Fibroblast of pulmonary artery (primary cell): Measurements from ENCODE around the gene SLC44A5.
A peak's percentile ranks its signal among the peaks of the same experiment; 100 is the strongest.

Source experiments
- DNase-seq: peaks from one replicate; pipeline ENCODE4 v3.0.0-alpha.2; 2010; ENCODE audit warnings: low read depth
- H3K4me3 ChIP-seq: replicated peaks from 2 replicates; pipeline ENCODE4 v1.5.1; 2011; ENCODE audit warnings: low read depth, mild to moderate bottlenecking, control low read depth, low read length, moderate library complexity
- TF ChIP-seq, protein P1 (sequence below): IDR thresholded peaks from 2 replicates; pipeline ENCODE4 v1.5.1; 2011; ENCODE audit warnings: mild to moderate bottlenecking, control low read depth, low read length, inconsistent platforms; ENCODE audit errors: missing control alignments

SLC44A5 gene

DNA sequence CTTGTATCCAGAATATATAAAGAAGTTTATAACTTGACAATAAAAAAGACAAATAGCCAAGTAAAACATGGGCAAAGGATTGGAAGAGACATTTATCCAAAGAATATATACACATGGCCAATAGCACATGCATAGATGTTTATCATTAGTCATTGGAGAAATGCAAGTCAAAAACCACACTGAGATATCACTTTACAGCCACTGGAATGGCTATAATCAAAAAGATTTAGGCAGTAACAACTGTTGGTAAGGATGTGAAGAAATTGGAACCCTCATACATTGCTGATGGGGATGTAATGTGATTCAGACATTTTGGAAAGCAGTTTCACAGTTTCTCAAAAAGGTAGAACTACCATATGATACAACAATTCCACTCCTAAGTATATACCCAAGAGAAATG, 51.1 kb downstream of the SLC44A5 start:
- no peak overlapping the region for H3K4me3 ChIP-seq
- DNase-seq, result no peak
- TF ChIP-seq, protein P1, sequence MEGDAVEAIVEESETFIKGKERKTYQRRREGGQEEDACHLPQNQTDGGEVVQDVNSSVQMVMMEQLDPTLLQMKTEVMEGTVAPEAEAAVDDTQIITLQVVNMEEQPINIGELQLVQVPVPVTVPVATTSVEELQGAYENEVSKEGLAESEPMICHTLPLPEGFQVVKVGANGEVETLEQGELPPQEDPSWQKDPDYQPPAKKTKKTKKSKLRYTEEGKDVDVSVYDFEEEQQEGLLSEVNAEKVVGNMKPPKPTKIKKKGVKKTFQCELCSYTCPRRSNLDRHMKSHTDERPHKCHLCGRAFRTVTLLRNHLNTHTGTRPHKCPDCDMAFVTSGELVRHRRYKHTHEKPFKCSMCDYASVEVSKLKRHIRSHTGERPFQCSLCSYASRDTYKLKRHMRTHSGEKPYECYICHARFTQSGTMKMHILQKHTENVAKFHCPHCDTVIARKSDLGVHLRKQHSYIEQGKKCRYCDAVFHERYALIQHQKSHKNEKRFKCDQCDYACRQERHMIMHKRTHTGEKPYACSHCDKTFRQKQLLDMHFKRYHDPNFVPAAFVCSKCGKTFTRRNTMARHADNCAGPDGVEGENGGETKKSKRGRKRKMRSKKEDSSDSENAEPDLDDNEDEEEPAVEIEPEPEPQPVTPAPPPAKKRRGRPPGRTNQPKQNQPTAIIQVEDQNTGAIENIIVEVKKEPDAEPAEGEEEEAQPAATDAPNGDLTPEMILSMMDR, result no peak

DNA sequence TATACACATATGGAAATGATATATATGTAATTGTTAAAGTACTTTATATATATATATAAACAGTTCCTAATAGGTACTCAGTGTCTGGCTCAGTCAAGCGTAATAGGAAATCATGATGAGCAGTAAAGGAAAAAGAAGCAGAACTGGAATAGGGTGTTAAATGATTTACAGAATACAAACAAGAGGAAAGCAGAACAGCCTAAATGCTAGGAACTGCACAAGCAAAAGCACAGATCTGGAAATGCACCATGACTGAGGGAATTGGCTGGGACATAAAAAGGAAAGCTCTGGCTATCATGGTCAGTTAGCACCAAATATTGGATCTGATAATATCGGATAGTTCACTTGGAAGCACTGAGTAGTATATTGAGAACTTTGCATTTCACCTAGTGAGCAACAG, 51.8 kb downstream of the SLC44A5 start:
- no peak for DNase-seq
- TF ChIP-seq, protein P1, result no peak
- no peak overlapping the region for H3K4me3 ChIP-seq

DNA sequence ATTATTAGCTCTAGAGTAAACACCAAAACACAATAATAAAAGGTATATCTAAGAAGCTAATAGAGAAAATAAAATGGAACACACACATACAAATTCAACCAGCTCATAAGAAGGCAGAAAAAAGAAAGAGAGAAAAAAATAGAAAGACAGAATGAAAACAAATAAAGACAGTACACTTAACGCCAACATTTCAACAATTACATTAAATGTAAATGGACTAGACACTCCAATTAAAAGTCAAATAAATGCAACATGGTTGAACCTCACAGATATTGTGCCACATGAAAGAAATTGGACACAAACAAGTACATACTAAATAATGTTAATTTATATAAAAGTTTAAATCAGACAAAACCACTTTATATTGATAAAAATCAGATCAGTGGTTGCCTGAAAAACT, 56.0 kb downstream of the SLC44A5 start:
- no peak for DNase-seq
- TF ChIP-seq, protein P1, result no peak
- H3K4me3 ChIP-seq, result no peak overlapping the region

GRCh38 chr1:75554181-75554580, 56.7 kb downstream of the SLC44A5 start:
- TF ChIP-seq, protein P1, result no peak
- no peak overlapping the region for H3K4me3 ChIP-seq
- no peak for DNase-seq

DNA sequence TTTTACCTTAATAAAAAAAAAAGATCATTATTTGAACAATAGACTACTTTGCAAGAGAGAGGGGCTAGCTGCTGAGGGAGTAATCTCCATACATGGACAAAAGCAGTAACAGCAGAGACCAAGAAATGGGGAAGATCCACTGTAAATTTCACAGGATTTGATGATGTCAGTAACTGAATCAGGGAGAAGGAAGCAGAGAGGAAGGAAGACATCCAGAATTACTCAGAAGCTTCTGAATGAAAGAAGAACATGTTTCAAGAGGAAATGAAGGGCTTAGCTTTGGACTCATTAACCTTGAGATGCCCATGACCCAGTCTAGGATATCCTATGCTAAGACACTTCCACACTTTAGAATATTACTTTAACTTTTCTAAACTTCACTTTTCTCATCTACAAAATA, 60.4 kb downstream of the SLC44A5 start:
- TF ChIP-seq, protein P1, result no peak
- H3K4me3 ChIP-seq, result no peak overlapping the region

GRCh38 chr1:75548721-75549480, 62.0 kb downstream of the SLC44A5 start:
- no peak overlapping the region for H3K4me3 ChIP-seq
- TF ChIP-seq, protein P1, result no peak
- DNase-seq, result peak; percentile 75

More for the DNA sequence above, 60.4 kb downstream of the SLC44A5 start:
- DNase-seq, result no peak

GRCh38 chr1:75543705-75544104, 67.2 kb downstream of the SLC44A5 start:
- TF ChIP-seq, protein P1, result no peak
- DNase-seq, result no peak

More at GRCh38 chr1:75543705-75544104, 67.2 kb downstream of the SLC44A5 start:
- no peak overlapping the region for H3K4me3 ChIP-seq
